H1 (cell line): ENCODE results near the gene ITPR1. TPM values are rescaled to one million over a fixed set of nuclear protein-coding genes. Genes with fewer than 3 reads are reported as not detected.

Experiments used
- BACH1 ChIP-seq: IDR thresholded peaks from 2 replicates; pipeline ENCODE4 v1.6.1; 2012; ENCODE audit warnings: low read length, improper control_type of control experiment
- BRCA1 ChIP-seq: IDR thresholded peaks from 2 replicates; pipeline ENCODE4 v1.6.1; 2012; ENCODE audit warnings: low read depth, low read length, improper control_type of control experiment
- POLR2AphosphoS5 ChIP-seq: IDR thresholded peaks from 2 replicates; pipeline ENCODE4 v1.6.1; 2011; ENCODE audit warnings: low read depth, low read length
- TCF12 ChIP-seq: IDR thresholded peaks from 2 replicates; pipeline ENCODE4 v1.6.1; 2011; ENCODE audit warnings: low read depth, mild to moderate bottlenecking, low read length
- polyA plus RNA-seq, 7 experiments: library from polyadenylated mRNA; depleted of rRNA in 3 of 7; stranded (reverse) in 5 of 7; unstranded in 2 of 7; fragments of >200 nt in 5 of 7; fragments of 200-250 nt in 2 of 7; gene quantifications; 1 replicate in 5 of 7; 2 replicates in 1 of 7; 4 replicates in 1 of 7; pipeline versions ENCODE4 v1.2.1 to v1.2.3, GENCODE V29; 2011 to 2013; ENCODE audit warnings: missing spikeins in 2 of 7, mixed read lengths in 2 of 7
- total RNA-seq: library from RNA; stranded (reverse); fragmentation: NEBNext Ultra II Directional; extraction: Animal tissue kit (Norgen Biotek cat#: 25700); gene quantifications from 2 replicates; pipeline ENCODE4 v1.2.1, GENCODE V29; 2021

The ITPR1 gene
- total and polyA plus RNA-seq, 2 of the 8 experiments (the other 6 are each of a cell fraction or from before 2014, with no cell fraction given), result 2.5 to 16.3 TPM

DNA sequence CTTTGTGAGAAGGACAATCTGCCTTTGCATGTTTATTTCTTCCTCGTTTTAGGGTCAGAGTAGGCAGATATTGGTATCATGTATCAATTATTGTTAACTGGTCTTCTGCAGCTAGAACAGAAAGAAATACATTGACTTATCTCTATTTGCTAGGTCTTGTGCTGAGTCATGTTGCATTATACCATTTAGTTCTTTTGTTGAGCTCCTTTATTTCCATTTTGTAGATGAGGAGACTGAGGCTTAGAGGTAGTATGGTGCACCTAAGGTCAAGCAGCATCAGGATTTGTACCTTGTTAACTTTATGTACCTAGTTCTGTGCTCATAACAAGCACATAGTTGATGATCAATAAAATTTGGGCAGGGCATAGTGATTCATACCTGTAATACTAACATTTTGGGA is 182.6 kb downstream of the ITPR1 start (continued):
- TF ChIP-seq BACH1 (no peak), TCF12 (no peak), BRCA1 (no peak), POLR2AphosphoS5 (no peak)
